ENCODE results near the gene SLCO4C1.

DNA sequence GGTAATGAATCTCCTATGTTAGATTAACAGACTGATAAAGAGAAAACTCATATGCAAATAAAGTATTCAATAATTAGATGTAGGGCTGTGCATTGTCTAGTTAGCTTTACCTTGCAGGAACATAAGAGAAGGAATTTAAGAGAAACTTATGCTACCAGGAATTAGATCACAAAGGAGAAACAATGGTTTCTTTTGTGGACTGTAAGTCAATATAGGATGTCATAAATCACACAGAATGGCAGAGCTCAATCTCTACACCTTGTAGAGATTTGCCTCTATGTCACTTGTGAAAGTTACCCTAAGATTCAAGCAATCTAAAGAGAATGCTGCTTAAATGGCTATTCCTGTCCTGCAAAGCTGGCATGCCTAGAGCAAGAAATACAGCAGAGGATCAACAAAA is 26.0 kb downstream of the SLCO4C1 start:
- no peak for TF ChIP-seq CTCF (IDR thresholded peaks at IDR 0.05; ENCODE audit: insufficient read depth, low read length, poor library complexity, severe bottlenecking)
- TF ChIP-seq EZH2phosphoT487 (conservative IDR thresholded peaks at IDR 0.05; ENCODE audit: low read length): no peak

All from SU-DHL-6 (cell line).